AML-193 (cell line): Measurements from ENCODE around the gene CORIN.
"Not testable (repeated sequence)": the region's sequence is repeated elsewhere in the genome, so short reads cannot be mapped to it uniquely, and the experiment has no call there.

Source experiments
- DNase-seq, 2 experiments: peaks; one replicate each; lab custom pipeline; 2025; lab: John Stamatoyannopoulos, UW

Gene CORIN

DNA sequence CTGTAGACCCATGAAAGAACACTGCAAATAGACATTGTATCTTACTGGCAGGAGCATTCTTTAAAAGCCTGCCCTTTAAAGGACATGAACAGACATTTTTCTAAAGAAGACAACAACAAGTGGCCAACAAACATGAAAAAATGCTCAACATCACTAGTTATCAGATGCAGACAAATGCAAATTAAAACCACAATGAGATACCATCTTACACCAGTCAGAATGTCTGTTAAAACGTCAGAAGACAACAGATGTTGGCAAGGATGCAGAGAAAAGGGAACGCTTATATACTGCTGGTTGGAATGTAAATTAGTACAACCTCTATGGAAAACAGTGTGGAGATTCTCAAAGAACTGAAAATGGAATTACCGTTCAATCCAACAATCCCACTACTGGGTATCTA lies 275.6 kb downstream of the CORIN start:
- DNase-seq = no peak

GRCh38 chr4:47561331-47561730 lies 276.5 kb downstream of the CORIN start:
- no peak for DNase-seq

DNA sequence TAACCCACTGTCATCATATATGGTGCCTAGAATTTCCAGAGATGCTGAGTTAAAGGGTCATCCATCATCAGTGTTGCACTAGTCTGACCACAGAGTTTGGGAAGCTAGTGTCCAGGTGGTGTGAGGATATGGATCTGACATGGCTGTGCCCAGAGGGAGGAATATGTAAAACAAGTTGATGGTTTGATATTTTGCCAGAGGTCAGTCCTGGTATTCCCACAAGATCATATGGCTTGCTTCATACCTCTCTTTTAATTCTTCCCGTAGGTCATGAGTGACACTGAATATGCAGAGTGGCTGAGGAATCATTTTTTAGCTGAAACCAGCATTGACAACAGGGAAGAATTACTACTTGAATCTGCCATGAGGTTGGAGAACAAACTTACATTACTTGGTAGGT lies 277.2 kb downstream of the CORIN start:
- DNase-seq = no peak

GRCh38 chr4:47557255-47557654 lies 280.6 kb downstream of the CORIN start:
- no peak for DNase-seq

GRCh38 chr4:47555920-47556319 lies 281.9 kb downstream of the CORIN start:
- not testable (repeated sequence) for DNase-seq

GRCh38 chr4:47553329-47554125 lies 284.3 kb downstream of the CORIN start:
- no peak for DNase-seq

GRCh38 chr4:47551682-47552081 lies 286.2 kb downstream of the CORIN start:
- no peak for DNase-seq

- DNase-seq = no peak
Observed at GRCh38 chr4:47550899-47551548, 286.8 kb downstream of the CORIN start.

- DNase-seq = not testable (repeated sequence)
Observed at GRCh38 chr4:47550357-47550756, 287.5 kb downstream of the CORIN start.
